Activated CD4-positive, alpha-beta T cell treated with anti-CD3 and anti-CD28 coated beads, Interleukin-2, Interleukin-4, amounts not matched to agents 100 ng/mL and 50 ng/mL, durations not matched to agents 16 hours and 8 hours (primary cell): ENCODE measurements around the gene LAMA5.

Experiments
- DNase-seq: peaks from one replicate; pipeline ENCODE4 v3.0.0-alpha.2; 2020; ENCODE audit warnings: low spot score

LAMA5 gene

DNA sequence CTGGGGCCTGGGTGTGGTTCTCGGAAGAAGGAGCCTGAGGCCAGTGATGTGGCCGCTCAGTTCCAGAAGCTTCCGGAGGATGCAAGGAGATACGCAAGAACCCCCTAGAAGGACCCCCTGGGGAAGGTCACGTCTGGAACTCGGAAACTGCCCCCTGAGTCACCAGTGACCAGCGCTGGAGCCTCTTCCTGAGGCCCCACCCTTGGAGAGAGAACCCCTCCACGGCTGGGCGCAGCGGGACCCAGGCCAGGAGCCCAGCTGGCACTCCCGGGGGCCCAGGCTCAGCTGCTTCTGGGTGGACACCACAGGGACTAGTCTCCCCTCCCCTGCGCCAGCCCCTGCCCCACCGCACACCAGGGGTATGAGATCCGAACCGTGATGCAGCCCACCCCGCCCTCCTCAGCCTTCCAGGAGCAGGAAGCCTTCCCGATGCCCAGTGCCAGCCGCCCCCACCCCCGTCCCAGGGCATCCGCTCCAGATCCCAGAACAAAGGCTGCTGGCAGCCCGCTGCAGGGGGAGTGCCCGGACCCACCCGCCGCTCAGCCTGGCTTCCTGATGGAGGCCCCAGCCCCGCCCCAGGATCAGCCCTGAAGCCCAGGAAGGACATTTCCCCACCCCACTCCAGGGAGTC lies 7.5 kb downstream of the LAMA5 start:
- DNase-seq, result no peak

DNA sequence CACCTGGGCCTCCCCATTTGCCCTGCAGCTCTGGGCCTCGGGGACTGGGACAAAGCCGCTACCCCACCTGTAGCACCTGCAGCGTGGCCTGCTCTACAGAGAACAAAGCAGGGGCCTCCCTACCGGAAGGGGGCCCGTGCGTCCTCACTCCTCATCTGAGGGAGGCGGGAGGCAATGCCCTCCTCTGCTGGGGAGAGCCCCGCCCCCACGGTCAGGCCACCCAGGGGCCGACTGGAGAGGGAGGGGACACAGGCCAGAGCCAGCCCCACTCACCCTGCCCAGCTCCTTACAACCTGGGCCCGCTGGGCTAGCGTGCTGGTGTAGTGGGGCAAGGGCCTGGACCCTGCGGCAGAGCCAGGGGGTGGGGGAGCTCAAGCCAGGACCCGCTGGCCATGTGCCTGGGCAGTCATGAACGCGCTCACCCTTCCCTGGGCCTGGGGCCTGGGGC lies 8.0 kb downstream of the LAMA5 start:
- DNase-seq, result no peak

DNA sequence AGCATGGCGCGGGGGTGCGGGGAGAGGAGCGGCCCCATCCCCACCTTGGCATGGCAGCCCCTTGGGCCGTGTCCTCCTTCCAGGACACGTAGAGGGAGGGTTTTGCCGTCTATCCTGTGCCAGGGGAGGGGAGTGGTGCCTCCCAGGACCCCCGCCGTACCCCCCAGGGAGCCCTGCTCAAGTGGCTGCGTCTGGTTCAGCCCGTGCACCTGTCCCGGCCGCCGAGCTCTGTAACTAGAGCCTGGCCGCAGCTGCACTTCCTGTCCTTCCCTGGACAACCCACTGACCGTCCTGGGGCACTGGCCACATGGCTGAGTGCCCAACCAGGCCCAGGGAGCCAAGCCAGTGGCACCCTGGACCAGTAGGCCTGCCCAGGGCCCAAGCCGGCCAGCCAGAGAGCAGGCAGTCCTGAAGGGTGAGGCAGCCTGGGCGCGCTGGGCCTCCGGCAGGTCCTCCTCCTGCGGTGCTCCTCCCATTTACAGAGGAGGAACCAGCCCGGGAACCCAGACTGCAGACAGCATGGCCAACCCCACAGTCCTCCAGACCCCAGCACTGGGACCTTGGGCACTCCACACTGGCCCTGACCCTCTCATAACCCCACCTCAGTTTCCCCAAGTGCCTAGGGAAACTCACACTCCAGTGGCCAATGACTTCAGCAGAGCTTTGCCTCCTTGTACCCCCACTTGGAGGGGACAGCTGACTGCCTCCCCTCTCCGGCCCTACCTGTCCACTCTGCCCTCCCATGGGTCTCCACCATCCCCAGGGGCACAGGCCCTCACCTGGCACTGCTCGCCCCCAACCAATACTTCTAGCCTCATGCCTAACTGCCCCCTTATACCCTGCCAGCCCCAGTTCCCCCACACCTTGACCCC lies 8.7 kb downstream of the LAMA5 start:
- no peak for DNase-seq

DNA sequence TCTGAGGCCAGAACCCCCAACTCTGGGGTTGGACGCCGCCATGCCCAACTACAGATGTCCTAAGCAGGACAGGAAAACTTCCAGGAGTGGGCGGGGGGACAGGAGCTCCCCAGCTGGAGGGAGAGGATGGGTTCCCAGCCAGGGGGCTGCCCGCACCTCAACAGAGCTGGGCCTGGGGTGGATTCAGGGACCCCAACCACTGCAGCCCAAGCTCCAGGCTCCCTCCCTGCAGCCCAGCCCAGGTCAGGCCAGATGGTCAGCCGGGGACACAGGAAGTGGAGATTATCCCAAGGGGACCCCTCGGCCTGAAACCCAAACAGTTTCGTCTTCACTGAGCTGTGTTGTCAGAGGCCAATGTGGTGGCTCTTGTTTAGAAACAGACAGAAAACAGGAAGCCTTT lies 9.4 kb downstream of the LAMA5 start:
- DNase-seq, result no peak

DNA sequence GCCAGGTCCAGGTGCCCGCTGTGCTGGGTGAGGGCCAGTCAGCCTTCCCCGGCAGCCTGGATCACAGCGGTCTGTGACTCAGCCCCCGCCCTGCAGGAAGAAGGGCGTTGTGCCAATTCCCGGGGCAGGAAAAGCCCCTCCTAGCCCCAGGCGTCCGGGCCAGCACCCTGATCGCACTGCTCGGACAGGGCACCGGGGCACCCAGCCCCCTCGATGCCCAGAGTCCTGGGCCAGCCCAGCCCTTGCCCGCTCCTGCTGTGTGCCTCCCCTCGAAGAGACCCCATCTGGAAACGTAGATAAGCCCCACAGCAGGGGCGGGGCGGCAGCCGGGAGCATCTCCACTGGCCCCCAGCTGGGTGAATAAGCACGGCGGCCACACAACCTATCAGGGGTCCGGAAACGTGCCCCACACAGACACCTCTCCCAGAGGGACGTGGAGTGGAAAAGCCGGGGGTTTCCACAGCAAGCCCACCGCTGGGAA lies 9.9 kb downstream of the LAMA5 start:
- no peak for DNase-seq

DNA sequence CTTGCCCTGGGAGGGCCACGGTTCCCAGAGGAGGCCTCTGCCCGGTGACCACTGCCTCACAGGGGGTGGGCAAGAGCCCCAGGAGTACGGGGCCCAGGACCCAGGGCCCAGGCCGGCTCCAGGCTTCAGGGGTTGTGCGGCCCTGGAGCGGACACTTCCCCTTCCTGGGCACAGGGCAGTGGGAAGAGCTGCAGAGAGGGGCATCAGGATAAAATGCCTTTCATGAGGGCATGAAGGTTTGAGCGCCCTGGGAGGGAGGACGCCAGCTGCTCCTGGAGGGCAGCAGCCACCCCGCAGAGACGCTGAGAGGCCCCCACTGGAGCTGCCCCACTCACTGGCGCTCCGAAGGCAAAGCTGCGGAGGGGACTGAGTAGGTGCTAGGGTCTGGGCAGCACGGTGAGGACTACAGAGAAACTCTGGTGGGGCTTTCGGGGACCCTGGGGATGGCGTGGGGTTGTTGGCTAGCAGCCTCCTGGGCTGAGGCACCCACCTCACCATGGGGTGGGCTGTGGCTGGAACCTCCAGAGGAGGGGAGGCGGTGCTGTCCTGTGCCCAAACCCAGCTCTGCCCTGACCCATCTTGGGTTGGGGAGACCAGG lies 10.4 kb downstream of the LAMA5 start:
- no peak for DNase-seq

DNA sequence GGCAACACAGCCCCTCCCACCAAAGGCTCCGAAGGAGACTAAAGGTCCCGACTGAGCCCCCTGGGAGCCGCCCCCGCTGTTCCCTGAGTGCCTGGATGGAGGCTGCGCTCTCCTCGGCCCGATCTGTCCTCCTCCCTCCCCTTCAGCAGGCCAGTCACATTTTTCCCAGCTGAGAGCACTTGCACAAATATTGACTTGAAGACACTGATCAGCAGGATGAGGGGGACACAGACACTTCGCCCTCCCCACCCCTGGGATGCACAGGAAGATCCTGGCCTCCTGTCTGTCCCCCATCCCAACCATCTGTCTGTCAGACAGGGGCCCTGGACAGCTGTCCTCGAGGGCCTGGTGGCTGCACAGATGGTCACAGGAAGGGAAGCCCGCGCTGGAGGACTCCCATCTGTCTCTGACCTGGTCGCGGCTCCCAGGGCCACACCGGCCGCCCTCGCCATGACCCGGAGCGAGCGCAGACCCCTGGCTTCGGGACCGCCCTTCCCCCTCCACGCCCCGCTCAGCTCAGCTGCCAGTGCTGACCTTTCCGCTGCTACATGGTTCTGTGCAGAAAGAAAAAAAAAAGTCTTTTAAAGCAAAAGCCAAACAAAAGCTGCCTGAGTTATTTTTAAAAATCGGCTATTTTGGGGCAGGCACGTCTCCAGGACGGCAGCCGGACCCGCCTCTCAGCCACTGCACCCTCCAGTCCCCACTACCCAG lies 11.1 kb downstream of the LAMA5 start:
- no peak for DNase-seq

DNA sequence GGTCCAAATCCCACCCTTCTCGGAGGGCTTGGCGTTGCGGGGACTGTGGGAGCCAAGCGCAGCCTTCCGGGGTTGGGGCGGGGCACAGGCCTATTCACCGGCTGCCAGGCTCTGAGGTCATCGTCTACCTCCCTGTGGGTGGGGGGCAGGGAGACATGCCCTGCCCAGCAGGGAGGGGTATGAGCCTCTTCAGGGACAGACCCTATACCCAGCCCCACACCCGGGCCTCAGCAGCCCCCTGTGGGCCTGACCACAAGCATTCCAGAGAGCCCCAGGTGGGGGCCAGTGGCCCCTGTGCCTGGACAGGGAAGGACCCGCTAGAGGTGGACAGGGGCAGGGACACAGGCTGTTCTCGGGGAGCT lies 11.6 kb downstream of the LAMA5 start:
- no peak for DNase-seq

DNA sequence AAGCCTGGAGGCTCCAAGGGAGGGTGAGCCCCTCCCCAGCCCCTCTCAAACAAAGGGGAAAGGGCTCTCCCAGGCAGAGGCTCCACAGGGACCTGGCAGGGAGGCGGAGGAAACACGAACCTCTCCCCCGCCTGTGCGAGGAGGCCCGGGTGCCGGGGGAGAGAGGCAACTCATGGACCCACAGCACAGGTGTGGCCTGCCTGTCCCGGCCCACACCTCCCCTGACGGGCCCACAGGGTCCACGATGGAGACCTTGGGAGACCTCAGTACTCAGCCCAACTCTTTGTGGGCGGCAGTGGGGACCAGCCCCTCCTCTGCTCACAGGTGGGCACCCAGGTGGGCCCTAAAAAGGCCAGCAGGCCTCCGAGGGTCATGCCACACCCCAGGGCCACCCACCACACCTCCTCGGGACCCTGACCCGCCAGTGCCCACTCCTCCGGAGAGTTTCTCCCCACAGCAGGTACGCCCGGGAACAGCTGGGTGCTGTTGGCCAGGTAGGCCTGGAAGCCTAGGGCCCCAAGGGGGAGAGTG lies 12.2 kb downstream of the LAMA5 start:
- no peak for DNase-seq

DNA sequence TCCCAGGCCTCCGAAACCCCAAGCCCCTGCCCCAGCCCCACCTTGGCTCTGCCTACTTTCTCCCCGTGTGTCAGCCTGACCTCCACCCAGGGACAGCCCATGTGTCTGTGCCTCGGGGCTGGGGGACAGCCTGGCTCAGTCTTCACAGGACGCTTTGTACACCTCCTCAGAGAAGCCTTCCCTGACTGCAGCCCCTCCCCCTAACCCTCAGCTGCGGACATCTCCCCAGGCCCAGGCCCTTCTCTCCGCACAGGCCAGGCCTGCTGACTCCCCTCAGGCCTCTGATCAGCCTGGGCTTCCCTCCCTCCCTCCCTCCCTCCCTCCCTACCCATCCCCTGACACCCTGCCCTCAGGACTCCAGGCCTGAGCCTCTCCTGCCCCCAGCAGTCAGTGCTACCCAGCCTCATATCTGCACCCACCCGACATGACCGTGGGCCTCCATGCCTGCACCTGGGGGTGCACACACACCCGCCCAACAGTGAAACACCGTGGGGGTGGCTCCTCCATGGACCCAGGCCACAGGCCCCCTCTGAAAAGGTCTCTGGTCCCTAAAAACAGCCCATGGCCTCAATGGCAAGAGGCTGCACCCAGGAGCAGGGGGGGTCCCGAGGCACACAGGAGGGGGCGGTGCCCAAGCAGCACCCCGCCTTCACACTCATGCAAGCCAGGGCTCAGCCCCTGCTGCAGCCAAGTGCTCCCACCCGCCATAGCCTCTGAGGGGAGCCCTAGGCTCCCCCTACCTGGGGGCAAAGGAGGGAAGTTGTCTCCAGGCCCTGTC lies 12.9 kb downstream of the LAMA5 start:
- DNase-seq, result no peak

DNA sequence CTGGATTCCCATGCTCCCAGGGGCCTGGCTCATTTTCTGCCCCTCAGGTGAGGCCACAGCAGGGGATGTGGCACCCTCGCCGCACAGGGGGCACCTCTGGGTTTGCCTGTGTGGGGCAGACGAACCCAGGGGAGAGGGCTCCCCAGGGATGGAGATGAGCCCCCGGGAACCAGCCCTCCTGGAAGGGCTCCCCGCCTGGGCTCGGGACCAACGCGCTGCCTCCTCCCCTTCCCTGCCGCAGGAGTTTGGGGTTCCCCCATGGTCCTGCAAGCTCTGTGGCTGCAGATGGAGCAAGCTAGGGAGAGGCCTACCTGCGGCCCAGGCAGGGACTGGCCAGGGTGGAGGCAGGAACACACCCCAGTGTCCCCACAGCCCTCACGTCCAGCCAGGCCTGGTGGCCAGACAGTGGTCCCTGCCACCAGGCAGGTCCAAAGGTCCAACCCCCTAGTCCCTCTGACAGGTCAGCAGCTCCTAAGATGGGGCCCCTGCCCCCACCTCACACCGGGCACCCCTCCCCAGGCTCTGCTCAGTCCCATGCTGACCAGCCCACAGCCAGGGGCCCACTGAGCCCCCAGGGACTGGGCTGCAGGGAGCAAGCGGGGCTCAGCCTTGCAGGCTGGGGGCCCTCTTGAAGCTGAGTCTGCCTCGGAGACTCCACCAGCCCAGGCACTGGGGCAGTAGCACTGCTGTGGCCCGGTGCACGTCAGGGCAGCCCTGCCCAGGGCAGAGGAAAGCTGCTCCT lies 13.7 kb downstream of the LAMA5 start:
- no peak for DNase-seq

DNA sequence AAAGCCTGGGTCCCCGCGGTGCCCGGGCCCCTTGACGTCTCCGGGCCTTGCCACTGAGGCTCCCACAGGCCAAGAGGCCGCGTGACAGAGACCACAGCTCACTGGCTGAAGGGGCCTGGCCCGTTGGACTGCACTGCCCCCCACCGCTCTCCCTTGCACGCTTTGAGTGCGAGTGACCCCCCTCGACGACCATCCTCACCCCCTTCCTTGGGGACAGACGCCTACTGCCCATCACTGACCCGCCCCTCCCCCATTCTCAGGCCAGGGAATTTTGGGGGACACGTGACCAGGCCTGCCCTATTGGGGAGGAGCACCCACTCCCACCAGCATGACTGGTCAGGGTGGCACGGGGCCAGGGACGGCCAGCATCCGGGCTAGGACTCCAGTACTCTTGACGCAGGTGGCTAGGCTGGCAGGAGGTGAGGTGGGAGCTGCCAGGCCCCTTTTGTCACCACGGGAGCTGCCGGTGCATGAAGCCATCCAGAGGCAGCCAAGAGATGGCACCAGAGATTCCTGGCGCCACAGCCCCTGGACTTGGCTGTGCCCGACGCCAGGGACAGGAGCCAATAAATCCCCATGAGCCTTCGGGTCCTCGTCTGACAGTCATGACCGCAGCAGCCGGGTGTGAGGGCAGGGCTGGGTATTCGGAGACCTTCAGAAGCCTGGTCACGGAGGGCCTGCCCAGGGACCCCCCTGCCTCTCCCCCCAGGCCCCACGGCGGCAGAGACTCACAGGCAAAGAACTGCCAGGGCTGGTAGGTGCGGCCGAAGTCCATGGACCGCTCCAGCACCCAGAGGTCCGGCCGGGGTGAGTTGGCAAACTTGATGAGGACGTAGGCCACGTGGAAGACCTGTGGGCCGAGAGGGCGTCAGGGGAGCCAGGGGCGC lies 14.5 kb downstream of the LAMA5 start:
- no peak for DNase-seq

DNA sequence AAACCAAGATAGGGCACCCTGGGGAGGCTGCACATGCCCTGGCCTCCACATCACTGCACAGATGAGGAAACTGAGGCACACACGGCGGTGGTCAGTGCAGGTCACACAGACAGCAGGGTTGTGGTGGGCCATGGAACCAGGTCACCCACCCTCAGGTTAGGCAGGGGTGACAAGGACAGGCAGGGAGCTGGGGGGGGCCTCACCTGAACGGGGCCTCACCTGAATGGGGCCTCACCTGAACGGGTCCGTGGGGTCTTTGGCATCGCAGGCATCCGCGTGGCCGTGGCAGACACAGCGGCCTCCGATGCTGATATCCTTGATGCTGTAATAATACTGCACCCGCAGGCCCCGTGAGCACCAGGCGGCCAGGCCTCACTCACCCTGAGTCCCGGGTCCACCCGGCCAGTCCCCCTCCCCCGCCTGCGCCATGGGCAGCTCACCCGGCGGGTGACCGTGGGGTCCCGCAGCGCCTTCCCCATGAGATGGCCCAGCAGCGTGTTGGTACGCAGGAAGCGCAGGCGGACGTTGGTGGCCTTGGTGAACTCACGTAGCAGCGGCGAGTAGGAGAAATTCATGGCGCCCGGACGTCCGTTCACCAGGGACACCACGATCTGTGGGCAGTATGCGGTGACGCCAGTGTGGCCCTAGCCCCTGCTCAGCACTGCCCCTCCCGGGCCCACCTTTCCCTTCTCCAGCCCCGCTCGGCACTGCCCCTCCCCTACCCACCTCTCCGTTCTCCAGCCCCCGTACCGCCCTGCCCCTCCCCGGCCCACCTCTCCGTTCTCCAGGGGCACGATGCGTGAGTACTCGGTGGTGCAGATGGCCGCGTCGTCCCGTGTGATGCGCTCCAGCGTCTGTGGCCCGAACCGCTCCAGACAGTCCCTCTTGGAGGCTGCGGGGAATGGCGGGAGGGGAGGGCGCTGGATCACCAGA lies 15.4 kb downstream of the LAMA5 start:
- DNase-seq, result no peak

DNA sequence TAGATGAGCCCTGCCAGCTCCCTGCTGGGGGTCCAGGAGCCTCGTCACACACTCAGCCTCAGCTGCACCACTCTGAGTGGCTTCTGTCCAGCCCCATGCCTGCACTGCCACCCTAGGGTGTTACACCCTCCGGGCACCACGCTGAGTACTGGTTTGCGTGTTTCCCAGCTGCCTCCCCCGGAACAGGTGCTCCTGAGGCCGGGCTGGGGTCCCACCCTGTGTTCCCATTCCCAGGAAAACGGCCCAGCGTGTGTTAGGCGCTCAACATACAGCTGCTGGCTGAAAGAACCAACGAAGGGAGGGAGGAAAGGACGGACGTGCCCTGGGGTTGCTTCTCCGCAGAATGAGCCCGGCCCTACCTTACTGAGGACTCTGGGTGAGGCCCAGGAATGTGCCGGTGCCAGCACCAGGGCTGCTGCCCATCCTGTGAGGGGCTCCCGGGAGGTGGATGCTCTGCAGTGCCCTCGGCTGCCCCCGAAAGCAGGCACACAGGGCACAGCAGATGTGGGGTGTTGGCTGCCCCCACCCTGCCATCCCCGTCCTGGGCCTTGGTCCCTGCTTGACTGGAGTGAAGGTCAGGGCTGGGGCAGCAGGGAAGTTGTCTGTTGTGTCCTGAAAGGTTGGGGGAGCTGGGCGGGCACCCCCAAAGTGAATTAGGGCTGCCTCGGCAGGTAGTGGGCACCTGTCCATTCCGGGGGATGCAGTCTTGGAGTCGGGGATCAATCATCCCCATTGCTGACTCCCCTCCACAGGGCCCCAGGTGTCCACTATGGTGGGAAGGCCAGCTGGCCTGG lies 16.3 kb downstream of the LAMA5 start:
- no peak for DNase-seq

DNA sequence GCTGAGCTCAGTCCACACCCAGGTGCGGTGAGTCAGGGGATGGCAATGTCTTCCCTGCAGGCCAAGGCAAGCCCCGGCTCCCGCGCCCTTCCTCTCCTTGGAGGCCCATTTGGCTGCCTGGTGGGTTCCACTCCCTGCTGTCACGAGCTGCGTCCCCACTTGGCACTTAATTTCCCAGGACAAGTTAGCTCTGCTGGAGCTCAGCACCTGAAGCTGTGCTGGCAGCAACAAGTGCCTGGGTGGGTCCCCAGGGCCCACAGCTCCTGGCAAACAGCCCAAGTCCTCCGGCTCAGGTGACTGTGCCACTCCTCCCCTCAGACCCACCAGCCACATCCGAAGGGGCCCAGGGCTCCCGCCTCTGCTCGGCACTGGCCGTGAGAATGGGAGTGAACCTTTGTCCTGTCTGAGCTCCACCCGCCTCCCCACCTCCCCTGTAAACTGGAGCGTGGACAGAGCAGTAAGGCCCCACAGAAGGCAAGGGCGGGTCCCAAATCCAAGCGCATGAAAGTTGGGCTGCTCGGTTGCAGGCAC lies 16.9 kb downstream of the LAMA5 start:
- no peak for DNase-seq

DNA sequence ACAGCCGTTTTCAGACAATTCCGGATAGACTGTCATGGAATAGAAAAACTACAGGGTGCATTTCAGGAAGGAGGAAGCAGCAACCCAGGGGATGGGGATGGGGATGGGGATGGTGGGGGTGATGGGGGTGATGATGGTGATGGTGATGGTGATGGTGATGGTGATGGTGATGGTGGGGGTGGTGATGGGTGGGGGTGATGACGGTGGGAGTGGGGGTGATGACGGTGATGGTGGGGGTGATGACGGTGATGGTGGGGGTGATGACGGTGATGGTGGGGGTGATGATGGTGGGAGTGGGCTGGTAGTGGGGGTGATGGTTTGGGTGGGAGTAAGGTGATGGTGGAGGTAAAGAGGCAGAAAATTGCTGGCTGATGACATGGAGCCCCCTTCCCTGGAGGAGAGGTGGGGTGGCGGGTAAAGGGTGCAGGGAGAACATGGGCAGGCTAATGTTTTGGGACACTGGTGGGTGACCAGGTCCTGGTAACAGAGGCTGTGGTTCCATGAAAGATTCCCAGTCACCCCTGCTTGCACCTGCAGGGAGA lies 17.5 kb downstream of the LAMA5 start:
- no peak for DNase-seq

DNA sequence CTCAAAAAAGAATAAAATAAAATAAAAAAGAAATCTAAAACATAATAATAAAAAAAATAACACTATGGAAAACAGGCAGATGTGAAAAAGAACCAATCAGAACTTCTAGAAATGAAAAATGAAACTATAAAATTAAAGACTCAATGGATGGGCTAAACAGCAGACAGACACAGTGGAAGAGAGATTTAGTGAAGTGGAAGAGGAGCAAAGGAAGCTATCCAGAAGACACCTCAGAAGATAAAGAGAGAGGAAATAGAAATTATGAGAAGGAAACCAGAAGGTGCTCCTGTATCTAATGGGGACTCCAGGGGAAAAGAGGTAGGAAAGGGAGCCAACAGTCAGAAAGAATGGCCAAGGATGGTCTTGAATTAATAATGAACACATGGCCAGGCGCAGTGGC lies 18.5 kb downstream of the LAMA5 start:
- no peak for DNase-seq
